ENCODE data around the gene PEX13.

The PEX13 gene

DNA sequence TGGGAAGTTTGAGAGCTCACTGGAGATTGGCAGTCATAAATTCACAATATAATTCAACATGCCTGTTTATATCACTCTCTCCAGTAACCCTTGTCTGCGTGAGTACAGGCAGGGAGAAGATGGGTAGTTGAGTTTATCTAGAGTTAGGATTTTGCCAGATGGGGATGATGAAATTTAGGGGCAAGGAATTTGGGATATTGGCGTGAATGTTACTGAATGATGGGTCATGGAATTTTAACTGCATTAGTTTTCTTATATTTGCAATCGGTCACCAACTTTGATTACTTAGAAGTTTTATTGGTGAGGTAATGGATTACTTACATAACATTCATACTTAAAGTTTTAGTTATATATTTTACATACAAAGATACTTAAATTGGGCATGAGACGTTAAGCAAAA, 83.3 kb downstream of the PEX13 start:
- H3K9me3 ChIP-seq (ENCODE audit: control insufficient read depth, insufficient read depth, low read depth, low read length) = no peaks in the 10 kb centered on the region
- TF ChIP-seq ZNF623 (tag by site-specific recombination; IDR thresholded peaks at IDR 0.05) = no peak
- TF ChIP-seq KLF9 (tag by site-specific recombination; IDR thresholded peaks at IDR 0.05; ENCODE audit: low read depth) = no peak
- TF ChIP-seq ZNF561 (tag by site-specific recombination; IDR thresholded peaks at IDR 0.05; ENCODE audit: borderline replicate concordance) = no peak
- no peak for TF ChIP-seq ZNF670 (tag by site-specific recombination; IDR thresholded peaks at IDR 0.05; ENCODE audit: low read depth)
- TF ChIP-seq, protein P1, sequence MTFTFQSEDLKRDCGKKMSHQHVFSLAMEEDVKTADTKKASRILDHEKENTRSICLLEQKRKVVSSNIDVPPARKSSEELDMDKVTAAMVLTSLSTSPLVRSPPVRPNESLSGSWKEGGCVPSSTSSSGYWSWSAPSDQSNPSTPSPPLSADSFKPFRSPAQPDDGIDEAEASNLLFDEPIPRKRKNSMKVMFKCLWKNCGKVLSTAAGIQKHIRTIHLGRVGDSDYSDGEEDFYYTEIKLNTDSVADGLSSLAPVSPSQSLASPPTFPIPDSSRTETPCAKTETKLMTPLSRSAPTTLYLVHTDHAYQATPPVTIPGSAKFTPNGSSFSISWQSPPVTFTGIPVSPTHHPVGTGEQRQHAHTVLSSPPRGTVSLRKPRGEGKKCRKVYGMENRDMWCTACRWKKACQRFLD (tag by site-specific recombination; IDR thresholded peaks at IDR 0.05) = no peak
- TF ChIP-seq, protein P2, sequence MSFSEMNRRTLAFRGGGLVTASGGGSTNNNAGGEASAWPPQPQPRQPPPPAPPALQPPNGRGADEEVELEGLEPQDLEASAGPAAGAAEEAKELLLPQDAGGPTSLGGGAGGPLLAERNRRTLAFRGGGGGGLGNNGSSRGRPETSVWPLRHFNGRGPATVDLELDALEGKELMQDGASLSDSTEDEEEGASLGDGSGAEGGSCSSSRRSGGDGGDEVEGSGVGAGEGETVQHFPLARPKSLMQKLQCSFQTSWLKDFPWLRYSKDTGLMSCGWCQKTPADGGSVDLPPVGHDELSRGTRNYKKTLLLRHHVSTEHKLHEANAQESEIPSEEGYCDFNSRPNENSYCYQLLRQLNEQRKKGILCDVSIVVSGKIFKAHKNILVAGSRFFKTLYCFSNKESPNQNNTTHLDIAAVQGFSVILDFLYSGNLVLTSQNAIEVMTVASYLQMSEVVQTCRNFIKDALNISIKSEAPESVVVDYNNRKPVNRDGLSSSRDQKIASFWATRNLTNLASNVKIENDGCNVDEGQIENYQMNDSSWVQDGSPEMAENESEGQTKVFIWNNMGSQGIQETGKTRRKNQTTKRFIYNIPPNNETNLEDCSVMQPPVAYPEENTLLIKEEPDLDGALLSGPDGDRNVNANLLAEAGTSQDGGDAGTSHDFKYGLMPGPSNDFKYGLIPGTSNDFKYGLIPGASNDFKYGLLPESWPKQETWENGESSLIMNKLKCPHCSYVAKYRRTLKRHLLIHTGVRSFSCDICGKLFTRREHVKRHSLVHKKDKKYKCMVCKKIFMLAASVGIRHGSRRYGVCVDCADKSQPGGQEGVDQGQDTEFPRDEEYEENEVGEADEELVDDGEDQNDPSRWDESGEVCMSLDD (tag by site-specific recombination; IDR thresholded peaks at IDR 0.05) = no peak
- no peak for TF ChIP-seq ZNF548 (tag by site-specific recombination; IDR thresholded peaks at IDR 0.05)
- no peak for TF ChIP-seq ZNF292 (tag by site-specific recombination; IDR thresholded peaks at IDR 0.05; ENCODE audit: borderline replicate concordance, low read depth)
- TF ChIP-seq, protein P3, sequence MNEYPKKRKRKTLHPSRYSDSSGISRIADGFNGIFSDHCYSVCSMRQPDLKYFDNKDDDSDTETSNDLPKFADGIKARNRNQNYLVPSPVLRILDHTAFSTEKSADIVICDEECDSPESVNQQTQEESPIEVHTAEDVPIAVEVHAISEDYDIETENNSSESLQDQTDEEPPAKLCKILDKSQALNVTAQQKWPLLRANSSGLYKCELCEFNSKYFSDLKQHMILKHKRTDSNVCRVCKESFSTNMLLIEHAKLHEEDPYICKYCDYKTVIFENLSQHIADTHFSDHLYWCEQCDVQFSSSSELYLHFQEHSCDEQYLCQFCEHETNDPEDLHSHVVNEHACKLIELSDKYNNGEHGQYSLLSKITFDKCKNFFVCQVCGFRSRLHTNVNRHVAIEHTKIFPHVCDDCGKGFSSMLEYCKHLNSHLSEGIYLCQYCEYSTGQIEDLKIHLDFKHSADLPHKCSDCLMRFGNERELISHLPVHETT (tag by site-specific recombination; IDR thresholded peaks at IDR 0.05) = no peak
- TF ChIP-seq, protein P4, sequence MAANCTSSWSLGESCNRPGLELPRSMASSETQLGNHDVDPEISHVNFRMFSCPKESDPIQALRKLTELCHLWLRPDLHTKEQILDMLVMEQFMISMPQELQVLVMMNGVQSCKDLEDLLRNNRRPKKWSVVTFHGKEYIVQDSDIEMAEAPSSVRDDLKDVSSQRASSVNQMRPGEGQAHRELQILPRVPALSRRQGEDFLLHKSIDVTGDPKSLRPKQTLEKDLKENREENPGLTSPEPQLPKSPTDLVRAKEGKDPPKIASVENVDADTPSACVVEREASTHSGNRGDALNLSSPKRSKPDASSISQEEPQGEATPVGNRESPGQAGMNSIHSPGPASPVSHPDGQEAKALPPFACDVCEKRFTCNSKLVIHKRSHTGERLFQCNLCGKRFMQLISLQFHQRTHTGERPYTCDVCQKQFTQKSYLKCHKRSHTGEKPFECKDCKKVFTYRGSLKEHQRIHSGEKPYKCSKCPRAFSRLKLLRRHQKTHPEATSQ (tag by site-specific recombination; IDR thresholded peaks at IDR 0.05) = no peak
- TF ChIP-seq, protein P5, sequence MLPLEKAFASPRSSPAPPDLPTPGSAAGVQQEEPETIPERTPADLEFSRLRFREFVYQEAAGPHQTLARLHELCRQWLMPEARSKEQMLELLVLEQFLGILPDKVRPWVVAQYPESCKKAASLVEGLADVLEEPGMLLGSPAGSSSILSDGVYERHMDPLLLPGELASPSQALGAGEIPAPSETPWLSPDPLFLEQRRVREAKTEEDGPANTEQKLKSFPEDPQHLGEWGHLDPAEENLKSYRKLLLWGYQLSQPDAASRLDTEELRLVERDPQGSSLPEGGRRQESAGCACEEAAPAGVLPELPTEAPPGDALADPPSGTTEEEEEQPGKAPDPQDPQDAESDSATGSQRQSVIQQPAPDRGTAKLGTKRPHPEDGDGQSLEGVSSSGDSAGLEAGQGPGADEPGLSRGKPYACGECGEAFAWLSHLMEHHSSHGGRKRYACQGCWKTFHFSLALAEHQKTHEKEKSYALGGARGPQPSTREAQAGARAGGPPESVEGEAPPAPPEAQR (tag by site-specific recombination; IDR thresholded peaks at IDR 0.05) = no peak
- TF ChIP-seq, protein P6, sequence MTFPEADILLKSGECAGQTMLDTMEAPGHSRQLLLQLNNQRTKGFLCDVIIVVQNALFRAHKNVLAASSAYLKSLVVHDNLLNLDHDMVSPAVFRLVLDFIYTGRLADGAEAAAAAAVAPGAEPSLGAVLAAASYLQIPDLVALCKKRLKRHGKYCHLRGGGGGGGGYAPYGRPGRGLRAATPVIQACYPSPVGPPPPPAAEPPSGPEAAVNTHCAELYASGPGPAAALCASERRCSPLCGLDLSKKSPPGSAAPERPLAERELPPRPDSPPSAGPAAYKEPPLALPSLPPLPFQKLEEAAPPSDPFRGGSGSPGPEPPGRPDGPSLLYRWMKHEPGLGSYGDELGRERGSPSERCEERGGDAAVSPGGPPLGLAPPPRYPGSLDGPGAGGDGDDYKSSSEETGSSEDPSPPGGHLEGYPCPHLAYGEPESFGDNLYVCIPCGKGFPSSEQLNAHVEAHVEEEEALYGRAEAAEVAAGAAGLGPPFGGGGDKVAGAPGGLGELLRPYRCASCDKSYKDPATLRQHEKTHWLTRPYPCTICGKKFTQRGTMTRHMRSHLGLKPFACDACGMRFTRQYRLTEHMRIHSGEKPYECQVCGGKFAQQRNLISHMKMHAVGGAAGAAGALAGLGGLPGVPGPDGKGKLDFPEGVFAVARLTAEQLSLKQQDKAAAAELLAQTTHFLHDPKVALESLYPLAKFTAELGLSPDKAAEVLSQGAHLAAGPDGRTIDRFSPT (tag by site-specific recombination; IDR thresholded peaks at IDR 0.05) = no peak
- no peak for TF ChIP-seq ZNF211 (tag by site-specific recombination; IDR thresholded peaks at IDR 0.05; ENCODE audit: low read depth)
- no peak overlapping the region for H3K27ac ChIP-seq (ENCODE audit: extremely low read depth, low read depth, low read length)
- CTCF ChIA-PET = no interaction called here
- no peak overlapping the region for H3K4me3 ChIP-seq (ENCODE audit: low read depth, low read length)
- H3K4me1 ChIP-seq (ENCODE audit: control insufficient read depth, insufficient read depth, low read length) = no peaks in the 10 kb centered on the region
- POLR2A ChIA-PET = no interaction called here
- H3K36me3 ChIP-seq (ENCODE audit: control insufficient read depth in 2 of 2, insufficient read depth in 1 of 2, low read length in 2 of 2) = peaks cover 0 to 30% of the 10 kb centered on the region in 2 experiments; a peak in 2 of 3 replicates
